Eye (tissue), 1 donor: ENCODE measurements around the gene ENTPD8.
"Not testable (repeated sequence)": the region's sequence is repeated elsewhere in the genome, so short reads cannot be mapped to it uniquely, and the experiment has no call there.

Source experiments
- DNase-seq: peaks from one replicate; pipeline ENCODE4 v3.0.0-alpha.2; 2015

ENTPD8 gene

GRCh38 chr9:137475666-137476065 lies 34.5 kb upstream of the ENTPD8 start:
- DNase-seq = no peak

- no peak for DNase-seq
Observed at GRCh38 chr9:137474271-137474670, 33.1 kb upstream of the ENTPD8 start.

- DNase-seq = no peak
Observed at GRCh38 chr9:137470785-137471184, 29.6 kb upstream of the ENTPD8 start.

- no peak for DNase-seq
Observed at GRCh38 chr9:137467896-137468295, 26.7 kb upstream of the ENTPD8 start.

- no peak for DNase-seq
Observed at GRCh38 chr9:137467161-137467581, 26.0 kb upstream of the ENTPD8 start.

- not testable (repeated sequence) for DNase-seq
Observed at GRCh38 chr9:137466389-137467085, 25.4 kb upstream of the ENTPD8 start.

- no peak for DNase-seq
Observed at GRCh38 chr9:137465720-137466388, 24.7 kb upstream of the ENTPD8 start.

- no peak for DNase-seq
Observed at GRCh38 chr9:137465000-137465719, 24.0 kb upstream of the ENTPD8 start.

- DNase-seq = no peak
Observed at GRCh38 chr9:137464291-137464999, 23.3 kb upstream of the ENTPD8 start.

GRCh38 chr9:137463931-137464290 lies 22.8 kb upstream of the ENTPD8 start:
- no peak for DNase-seq

GRCh38 chr9:137462986-137463930 lies 22.1 kb upstream of the ENTPD8 start:
- no peak for DNase-seq

- no peak for DNase-seq
Observed at GRCh38 chr9:137462396-137462985, 21.3 kb upstream of the ENTPD8 start.

GRCh38 chr9:137461663-137462395 lies 20.7 kb upstream of the ENTPD8 start:
- DNase-seq = peak; percentile 42

- DNase-seq = no peak
Observed at GRCh38 chr9:137461316-137461662, 20.1 kb upstream of the ENTPD8 start.

GRCh38 chr9:137460363-137461315 lies 19.5 kb upstream of the ENTPD8 start:
- no peak for DNase-seq

GRCh38 chr9:137459601-137460362 lies 18.6 kb upstream of the ENTPD8 start:
- DNase-seq = no peak

GRCh38 chr9:137459152-137459600 lies 18.0 kb upstream of the ENTPD8 start, which contains the start of gene NSMF:
TSS of gene NSMF (minus strand) at chr9:137459334. CDS start at chr9:137459102, 232 bp downstream.
- peak; percentile 98 for DNase-seq

GRCh38 chr9:137458194-137459151 lies 17.3 kb upstream of the ENTPD8 start:
- peak; percentile 55 for DNase-seq
